ENCODE measurements around the gene TMEM115.

- TF ChIP-seq MAX (IDR thresholded peaks at IDR 0.05; ENCODE audit: insufficient read depth, insufficient read length), result no peak
- TF ChIP-seq CTCF (IDR thresholded peaks at IDR 0.05; ENCODE audit: extremely low read depth in 1 of 2, insufficient read depth in 1 of 2, low read depth in 1 of 2, low read length in 2 of 2), result no peak
- no peak for TF ChIP-seq JUN (IDR thresholded peaks at IDR 0.05; ENCODE audit: borderline replicate concordance, insufficient read depth, insufficient read length, low read depth)
Observed at GRCh38 chr3:50408443-50408944, 49.2 kb upstream of the TMEM115 start.
